ENCODE measurements around the gene TSPAN9.

The TSPAN9 gene

DNA sequence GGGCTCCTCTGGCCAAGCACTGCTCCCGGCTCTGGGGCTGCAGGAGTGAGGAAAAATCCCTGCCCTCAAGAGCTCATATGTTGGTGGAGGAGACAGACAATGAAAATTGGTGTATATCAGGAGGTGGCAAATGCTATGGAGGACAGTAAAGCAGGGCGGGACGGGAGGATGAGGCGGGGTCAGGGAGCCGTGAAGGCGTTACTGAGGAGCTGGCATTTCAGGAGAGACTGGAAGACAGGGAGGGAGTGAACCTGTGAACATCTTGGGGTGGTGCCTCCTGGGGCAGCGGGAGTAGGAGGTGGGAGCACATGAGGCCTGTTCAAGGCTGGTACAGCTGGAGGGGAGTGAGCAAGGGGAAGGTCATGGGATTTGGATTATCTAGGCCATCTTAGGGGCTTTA lies 26.6 kb downstream of the TSPAN9 start:
- no peak for DNase-seq

DNA sequence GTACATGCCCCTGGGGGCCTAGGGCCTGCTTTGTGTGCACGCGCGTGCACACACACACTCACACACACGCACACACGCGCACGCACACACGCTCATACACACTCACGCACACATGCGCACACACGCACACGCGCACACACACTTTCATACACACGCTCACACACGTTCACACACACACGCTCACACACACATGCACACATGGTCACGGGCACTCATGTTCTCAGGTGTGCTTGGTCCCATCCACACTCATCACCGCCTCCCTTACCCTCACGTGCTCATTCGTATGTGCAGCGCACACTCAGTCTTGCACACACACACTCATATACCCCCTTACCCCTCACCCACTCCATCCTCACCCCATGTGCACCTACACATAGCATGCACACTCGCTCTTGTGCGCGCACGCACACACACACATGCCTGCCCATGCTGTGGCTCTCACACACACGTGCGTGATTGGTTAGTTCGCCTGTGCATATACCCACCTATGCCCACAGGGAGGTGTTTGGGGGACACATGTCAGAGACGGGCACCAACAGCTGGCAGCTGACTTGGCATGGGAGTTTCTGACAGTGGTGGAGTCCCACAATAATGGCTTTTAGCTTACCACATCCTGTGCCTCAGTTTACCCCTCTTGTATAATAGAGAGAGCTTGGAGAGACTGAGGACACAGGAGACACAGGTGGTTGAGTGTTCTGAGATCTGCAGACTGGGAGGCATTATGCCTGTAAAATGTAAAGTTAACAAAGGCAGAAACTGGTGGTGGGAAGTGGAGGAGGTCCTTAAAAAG lies 28.7 kb downstream of the TSPAN9 start:
- no peak for DNase-seq

DNA sequence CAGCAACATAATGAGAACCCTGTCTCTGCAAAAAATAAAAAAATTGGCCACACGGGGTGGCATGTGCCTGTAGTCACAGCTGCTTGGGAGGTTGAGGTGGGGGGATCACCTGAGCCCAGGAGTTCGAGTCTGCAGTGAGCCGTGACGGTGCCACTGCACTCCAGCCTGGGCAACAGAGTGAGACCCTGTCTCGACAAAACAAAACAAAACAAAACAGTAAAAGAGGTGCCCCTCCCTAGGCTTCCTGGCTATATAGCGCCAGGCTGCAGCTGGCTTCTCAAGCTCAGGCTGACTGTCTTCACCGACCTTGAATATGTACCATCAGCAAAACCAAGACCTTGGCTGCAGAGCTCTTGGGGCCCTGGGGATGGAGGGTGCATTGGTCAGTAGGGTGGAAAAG lies 29.4 kb downstream of the TSPAN9 start:
- no peak for DNase-seq

DNA sequence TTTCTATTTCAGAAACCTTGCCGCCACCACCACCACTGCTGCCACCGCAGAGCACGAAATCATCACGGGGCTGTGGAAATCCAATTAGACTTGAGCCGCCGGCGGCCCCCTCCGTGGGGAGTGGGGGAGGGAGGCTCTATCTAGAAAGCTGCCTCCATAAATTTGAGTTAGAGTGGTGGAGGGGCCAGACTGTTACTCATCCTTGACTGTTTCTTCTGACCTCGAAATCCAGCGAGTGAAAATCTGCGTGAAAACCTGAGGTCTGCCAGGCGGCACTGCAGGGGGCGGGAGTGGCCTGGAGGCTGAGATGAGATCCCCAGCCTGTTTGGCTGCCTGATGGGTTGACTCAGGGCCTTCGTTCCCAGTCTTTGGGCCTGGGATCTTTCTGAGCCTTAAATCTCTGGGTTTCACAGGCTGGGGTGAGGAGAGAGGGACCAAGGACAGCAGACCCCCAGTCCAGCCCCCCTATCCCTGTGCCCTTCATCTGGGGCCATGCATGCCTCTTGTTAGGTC lies 29.9 kb downstream of the TSPAN9 start:
- no peak for DNase-seq

DNA sequence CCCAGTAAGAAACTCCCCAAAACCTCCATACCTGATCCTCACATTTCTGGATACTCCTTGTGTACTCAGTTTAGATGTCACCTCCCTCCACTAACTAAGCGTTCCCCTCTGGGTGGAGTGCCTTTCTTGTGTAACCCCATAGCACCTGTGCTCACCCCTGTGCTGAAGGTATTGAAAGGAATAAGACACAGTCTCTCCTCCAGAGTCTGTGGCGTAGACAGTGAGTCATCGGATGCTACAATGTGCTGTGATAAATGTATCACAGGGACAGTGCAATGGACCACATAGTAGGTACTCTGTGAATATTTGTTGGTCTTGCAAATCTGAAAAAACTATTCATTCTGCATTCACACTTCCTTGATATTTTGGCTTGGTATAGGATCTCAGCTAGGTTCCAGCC lies 30.8 kb downstream of the TSPAN9 start:
- DNase-seq: no peak

DNA sequence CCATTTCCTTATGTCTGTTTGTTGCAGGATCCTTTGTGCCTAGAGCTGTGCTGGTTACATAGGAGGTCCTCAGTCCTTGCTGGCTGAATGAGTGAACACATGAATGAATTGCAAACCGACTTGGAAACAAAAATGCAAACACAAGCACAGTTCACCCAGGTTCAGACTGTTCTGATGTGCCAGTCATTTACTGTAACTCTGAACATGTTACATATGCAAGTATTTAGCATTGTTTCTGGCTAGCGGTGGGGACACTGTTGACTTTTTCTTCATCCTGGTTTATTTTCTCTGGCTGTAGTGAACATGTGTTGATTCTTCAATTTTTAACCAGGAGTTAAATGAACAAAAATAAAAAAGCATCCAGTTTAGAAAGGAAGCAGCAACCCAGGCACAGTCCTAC lies 33.4 kb downstream of the TSPAN9 start:
- no peak for DNase-seq

DNA sequence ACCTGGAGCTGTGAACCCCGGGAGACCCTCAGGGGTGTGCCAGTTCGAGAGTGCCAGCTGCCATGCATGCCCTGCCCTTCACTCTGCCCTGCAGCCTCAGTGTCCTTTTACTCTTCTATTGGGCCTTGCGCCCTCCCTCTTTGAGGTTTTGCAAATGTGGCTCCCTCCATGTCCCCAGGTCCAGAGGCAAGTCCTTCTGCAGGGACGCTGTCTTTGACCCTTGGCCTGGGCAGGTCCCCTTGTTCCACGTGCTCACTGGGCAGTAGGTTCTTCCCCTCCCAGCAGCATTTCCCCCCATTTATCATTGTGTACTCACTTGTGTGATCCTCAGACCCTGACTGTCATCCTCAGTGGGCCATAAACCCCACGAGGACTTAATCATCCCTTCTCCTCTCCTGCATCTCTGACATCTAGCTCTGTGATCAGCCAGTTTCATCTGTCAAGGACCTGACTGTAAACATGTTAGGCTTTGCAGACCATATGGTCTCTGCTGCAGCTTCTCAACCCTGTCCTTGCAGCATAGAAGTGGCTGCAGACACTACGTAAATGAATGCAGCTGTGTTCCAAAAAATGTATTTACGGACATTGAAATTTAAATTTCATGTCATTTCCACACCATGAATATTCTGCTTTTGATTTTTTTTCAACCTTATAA lies 36.6 kb downstream of the TSPAN9 start:
- DNase-seq: no peak

DNA sequence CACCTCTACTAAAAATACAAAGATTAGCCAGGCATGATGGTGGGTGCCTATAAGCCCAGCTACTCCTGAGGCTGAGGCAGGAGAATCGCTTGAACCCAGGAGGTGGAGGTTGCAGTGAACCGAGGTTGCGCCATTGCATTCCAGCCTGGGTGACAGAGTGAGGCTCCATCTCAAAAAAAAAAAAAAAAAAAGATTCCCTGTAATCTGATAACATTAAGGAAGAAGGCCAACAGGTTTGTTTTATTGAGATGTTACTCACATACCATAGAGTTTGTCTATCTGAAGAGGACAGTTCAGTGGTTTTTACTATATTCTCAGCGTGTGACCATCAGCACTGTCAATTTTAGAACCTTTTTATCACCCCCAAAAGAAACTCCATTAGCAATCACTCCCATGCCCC lies 37.5 kb downstream of the TSPAN9 start:
- DNase-seq: no peak

DNA sequence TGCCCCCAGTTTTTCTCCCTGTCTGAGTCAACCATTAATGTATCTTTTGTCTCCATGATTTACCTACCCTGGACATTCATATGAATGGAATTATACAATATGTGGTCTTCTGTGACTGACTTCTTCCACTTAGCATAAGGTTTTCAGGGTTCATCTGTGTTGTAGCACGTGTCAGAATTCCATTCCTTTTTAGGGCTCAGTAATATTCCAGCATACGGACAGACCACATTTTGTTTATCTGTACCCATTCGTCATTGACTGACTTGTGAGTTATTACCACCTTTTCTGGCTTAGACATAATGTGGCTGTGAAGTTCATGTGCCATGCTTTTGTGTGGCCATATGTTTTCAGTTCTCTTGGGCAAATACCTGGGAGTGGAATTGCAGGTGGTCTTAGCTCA lies 37.9 kb downstream of the TSPAN9 start:
- DNase-seq: no peak

DNA sequence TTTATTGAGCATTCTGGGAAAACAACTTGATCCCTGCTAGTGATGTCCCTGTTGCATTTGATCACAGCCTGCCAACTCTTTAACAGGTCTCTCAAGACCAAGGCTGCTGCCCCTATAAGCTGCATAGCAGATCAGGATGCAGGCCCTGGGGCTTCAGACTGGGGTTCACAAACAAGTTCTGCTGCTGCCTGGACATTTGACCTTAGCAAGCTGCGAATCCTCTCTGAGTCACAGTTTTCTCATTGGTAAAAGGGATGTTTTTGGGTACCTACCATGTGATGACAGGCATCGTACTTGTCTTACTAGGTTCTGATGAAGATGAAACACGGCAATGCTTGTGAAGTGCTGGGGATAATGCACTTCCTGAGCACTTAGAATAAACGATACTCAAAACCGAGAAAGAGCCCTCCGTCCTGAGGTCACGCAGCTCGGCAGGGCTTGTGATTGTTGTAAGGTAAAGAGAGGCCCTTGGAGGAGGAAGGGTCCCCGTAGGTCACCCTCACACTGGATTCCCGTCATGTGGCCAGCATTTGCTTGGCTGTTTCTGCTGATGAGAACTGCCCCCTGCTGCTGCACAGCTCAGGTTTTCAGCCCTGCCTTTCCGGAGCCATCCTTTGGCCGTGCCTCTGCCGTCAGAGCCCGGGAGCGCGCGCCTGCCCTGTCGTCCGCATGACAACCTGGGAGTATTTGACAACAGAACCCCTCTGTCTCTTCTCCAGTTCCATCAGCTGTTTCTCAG lies 39.1 kb downstream of the TSPAN9 start:
- no peak for DNase-seq

DNA sequence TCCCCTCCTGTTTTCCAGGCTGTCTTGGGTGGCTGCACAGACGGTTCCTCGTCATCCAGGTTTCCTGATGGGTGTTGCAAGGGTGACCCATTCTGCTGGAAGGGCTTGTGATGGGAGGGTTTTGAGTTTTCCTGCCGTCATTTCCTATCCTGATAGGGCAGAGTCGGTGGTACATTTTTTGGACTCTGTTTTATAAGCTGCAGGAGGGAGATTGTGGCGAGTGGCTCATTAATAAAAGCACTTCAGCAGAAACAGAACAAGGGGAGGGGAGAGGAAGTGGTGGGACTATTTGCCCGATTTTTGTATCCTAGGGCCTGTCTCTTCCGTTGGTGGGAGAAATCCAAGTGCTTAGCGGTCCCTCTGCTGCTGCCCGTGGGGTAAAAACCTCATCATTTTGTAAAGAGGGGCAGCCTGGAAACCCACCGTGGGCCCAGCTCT lies 40.0 kb downstream of the TSPAN9 start:
- DNase-seq: no peak

DNA sequence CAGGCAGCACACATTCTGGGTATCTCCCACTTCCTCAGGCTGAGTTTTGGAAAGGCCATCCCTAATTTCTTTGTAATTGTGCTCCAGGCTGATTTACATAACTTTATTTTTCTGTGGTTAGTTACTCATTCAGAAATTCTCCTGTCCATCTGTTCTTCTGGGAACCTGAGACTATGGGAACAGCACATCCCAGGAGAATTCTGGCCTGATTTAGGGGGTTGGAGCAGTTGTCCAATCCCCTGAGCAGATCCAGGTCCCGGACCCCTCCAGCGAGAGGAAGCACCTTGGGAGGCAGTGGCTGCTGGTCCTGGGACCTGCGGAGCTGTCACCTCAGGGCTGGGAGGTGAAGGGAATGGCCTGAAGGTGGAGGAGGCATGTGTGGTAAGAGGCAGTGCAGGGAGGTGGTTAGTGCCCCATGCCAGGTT lies 40.4 kb downstream of the TSPAN9 start:
- no peak for DNase-seq

DNA sequence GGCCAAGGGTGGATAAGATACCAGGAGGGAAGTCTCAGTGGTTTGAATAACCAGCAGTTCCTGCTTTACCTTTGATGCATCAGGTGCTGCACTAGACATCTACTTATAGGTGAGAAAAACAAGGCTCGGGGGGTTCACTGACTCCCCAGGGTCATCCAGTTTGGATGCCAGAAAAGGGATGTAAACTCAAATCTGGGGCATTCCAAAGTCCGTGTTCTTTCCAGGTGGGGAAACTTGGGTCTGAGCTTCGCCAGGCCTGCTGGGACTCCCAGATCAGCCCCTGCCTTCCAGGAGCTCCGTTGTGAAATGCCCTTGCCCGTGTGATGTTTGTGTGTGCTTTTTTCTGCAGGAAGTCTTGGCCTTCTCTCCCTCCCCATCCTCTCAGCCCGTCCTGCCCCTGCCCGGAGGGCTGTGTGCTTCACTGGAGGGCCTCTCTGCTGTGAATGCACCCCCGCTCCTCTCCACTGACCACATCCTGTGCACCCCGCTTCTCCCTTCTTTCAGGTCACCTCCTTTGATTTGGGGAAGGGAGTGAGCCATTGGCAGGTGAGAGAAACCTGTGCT lies 42.1 kb downstream of the TSPAN9 start:
- no peak for DNase-seq

DNA sequence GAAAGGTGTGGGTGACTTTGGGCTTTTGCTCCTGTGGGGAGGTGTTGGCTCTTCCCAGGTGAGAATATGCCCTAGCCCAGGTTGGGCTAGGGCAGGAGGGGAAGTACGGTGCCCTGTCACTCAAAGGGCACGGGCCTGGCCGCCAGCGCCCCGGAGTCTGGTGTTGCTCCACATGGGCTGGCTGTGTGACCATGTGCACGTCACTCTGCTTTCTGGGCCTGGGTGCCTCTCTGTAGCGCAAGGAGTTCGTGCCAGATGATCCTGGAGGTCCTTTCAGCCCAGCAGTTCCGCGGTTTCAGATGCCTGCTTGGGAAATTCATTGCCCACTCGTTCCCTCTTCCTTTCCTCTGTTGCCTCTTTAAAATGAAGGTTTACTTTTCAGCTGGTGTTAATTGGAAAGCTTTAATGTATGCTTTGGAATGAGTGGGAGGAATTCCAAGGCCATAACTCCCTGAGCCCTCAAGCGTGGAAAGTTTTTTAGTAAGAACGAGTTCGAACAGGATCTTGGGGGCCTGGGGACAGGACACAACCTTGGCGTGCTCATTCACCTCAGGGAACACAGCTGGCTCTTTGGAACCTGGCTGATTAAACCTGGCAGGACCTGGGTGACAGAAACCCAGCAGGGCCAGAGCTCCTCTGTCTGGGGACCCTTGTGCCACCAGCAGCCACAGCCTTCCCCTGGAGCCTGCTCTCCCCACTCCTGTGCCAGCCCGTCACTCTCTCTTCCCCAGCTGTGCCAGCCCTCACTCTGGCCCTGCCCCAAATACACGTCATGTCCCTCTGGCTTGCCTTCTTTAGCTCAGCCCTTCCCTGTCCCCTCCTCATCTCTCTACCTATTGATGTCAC lies 42.8 kb downstream of the TSPAN9 start:
- DNase-seq: no peak

DNA sequence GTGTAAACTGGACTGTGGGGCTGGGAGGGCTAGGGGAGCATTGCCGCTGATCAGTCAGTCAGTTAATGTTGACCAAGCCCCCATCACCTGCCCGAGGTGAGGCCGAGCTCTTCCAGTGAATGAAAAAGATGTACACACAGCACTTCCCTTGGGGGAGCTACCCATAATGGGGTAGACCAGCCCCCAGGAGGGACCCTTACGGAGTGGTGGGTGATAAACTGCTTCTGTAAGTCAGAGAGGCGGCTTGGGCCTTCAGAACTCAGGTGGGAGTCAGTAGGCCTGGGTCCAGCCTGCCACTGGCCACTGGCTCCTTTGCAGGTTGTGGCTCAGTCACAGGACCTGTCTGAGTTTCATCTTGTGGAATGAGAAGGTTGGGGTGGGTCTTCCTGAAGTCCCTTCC lies 43.5 kb downstream of the TSPAN9 start:
- DNase-seq: no peak

DNA sequence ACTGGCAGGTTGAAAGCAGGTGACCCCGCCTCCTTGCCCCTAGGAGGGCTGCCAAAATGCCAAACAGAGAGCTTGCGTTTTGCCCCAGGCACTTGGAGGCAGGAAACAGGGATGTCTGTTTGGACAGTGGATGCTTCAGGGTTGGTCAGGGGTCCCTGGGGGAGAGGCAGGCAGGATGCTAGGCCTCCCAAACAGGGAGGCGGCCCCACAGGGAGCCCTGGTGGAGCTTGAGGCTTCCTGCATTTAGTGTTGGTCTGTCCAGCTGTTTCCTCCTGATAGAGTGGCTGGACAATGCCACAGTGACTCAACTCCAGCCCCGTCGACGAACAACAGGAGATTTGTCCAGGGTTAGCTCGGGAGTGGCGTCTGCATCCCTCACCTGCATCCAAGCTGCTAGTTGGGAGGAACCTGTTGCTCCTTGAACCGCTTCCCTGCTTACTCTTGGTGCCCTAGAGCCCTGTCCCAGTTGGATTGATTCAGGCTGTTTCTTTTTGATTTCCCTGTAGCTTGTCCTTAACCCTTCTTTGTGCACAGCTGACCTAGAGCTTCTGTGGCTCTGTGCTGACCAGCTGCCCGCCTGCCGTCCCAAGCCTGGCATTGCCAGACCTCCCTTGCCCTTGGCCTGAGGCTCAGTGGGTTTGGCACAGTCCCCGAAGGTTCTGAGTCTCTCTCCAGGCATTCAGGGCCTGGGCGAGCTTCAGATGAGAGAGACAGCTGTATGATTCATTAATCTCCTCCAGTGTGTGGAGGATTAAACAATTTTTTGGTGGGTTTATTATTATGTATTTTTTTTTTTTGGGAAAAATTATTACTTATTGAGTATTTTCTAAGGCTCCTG lies 45.9 kb downstream of the TSPAN9 start:
- no peak for DNase-seq

DNA sequence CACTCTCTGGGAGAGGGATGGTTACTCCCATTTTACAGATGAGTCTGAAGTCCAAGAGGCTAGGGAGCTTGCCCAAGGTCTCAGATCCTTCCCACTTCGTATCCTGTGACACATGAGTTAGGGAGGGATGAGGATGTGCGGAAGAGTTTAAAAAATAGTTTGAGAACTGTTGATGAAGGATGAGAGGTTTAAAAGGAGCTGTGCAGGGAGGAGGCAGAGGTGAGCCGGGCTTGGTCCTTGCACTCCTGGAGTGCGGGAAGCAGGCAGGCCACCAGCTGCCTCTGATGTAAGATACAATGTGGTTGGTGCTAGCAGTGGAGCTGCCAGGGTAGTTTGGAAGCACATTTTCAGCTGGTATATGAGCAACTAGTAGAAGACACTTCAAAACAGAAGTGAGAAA lies 46.5 kb downstream of the TSPAN9 start:
- DNase-seq: no peak

DNA sequence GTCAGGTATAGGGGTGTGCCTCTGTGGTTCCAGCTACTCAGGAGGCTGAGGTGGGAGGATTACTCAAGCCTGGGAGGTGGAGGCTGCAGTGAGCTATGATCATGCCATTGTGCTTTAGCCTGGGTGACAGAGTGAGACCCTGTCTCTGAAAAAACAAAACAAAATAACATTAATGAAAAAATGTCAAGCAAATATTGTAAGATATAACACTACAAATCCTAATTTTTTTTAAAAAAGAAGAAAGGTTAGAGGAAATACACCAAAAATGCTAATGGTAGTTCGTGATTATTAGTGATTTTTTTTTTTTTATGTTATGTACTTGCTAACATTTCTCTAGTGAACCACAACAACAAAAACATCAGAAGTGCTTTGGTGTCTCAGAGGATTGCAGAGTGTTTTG lies 47.7 kb downstream of the TSPAN9 start:
- DNase-seq: no peak

DNA sequence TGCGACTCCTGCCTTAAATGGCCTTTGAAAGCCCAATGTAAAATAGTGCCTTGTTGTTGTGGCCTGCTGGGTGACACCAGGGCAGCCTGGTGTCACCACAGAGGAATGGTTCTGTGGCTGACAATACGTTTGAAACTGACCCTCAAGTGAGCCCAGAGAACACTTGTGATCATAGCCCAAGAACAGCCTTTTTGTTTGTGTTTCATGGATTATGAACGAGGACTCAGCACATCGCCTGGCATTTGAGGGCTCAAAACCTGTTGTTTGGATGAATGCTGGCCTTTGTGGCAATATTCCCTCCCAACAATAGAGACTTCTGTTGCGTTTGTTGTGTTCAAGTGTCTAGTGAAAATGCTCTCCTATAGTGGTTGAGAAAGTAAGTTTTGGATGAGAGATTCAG lies 48.5 kb downstream of the TSPAN9 start:
- no peak for DNase-seq

DNA sequence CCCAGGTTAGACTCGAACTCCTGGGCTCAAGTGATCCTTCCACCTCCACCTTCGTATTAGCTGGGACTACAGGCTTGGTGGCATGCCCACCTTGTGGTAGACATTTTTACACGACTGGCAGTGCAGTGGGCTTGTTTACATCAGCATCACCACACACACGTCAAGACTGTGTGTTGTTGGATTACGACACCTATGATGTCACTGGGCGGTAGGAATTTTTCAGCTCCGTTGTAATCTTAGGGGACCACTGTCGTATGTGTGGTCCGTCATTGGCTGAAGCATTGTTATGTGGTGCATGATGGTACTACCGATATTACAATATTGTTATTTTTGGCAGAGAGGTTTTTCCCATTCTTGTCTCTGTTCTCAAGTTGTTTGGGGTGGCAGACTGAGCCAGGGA lies 50.7 kb downstream of the TSPAN9 start:
- no peak for DNase-seq

DNA sequence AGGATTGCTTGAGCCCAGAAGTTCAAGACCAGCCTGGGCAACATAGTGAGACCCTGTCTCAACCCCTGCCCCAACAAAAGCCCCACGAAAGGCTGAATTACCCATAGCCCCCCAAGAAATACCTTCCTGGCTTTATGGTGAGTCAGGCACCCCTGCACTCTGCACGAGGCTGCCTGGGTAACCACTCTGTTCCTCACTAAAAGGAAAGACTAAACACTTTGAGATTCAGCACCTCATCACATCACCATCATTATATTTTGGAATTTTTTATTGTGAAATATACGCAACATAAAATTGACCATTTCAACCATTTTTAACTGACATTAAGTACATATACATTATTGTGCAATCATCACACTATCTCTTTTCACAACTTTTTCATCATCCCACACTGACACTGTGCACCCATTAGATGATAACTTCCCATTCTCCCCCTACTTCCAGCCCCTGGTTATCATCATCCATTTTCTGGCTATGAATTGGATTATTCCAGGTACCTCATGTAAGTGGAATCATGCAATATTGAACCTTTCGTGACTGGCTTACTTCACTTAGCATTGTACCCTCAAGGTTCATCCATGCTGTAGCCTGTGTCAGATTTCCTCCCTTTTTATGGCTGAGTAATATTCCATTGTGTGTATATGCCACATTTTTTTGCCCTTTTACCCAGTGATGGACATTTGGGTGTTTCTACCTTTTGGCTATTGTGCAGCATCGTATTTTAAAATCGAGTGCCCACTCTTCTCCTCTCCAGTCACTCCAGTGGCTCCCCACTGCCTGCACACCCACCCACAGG lies 51.5 kb downstream of the TSPAN9 start:
- DNase-seq: no peak
